ENCODE measurements around the gene HDAC4. TPM values are rescaled to one million over a fixed set of nuclear protein-coding genes. Genes with fewer than 3 reads are reported as not detected.

The HDAC4 gene
- total and polyA plus RNA-seq, 4 donors: 2.9 to 37.2 (median 4.4) TPM

DNA sequence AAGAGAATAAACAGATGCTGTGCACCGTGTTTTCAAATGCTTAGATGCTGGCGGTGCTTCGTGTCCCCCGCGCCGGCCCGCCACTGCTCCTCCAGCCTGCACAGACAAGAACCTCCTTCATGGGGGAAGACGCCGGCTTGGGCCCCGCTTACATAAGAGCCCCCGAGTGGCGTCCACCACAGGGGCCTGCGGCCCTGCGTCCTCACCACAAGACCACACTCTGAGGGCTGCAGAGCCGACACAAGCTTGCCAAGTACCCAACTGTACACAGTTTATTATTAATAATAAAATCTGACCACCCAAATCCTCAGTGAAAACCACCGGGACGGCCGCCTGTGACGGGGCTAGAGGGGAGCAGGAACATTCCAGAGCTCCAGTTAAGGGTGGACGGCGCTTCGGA is 232.2 kb downstream of the HDAC4 start:
- peaks cover 3 to 10% (median 6%) of the 10 kb centered on the region in 4 donors for H3K36me3 ChIP-seq (ENCODE audit: control insufficient read depth in 4 of 4, insufficient read depth in 3 of 4, low read depth in 1 of 4, low read length in 3 of 4)
- over 99% methylated on average over 22 of the region's 22 CpGs for WGBS
- no peak for DNase-seq (ENCODE audit: low spot score)
- H3K9ac ChIP-seq (ENCODE audit: low read depth in 1 of 2, low read length in 2 of 2): no peak overlapping the region
- H3K4me3 ChIP-seq (ENCODE audit: low read depth in 1 of 3, low read length in 3 of 3): no peak overlapping the region
- H3K9me3 ChIP-seq (ENCODE audit: control insufficient read depth in 4 of 4, low read length in 3 of 4): peaks cover 0 to 12% (median 3%) of the 10 kb centered on the region in 4 donors
- no peaks in the 10 kb centered on the region for H3K27me3 ChIP-seq (ENCODE audit: control insufficient read depth in 4 of 4, insufficient read depth in 4 of 4, low read length in 3 of 4)
- no peaks in the 10 kb centered on the region for H3K4me1 ChIP-seq (ENCODE audit: control insufficient read depth in 4 of 4, insufficient read depth in 4 of 4, low read length in 3 of 4)
- TF ChIP-seq RXRA (IDR thresholded peaks at IDR 0.05) (no peak), GABPA (IDR thresholded peaks at IDR 0.05 in 1 of 2, conservative IDR thresholded peaks at IDR 0.05 in 1 of 2) (no peak)
- no peak overlapping the region for H3K27ac ChIP-seq (ENCODE audit: low read depth in 1 of 2, low read length in 2 of 2)

DNA sequence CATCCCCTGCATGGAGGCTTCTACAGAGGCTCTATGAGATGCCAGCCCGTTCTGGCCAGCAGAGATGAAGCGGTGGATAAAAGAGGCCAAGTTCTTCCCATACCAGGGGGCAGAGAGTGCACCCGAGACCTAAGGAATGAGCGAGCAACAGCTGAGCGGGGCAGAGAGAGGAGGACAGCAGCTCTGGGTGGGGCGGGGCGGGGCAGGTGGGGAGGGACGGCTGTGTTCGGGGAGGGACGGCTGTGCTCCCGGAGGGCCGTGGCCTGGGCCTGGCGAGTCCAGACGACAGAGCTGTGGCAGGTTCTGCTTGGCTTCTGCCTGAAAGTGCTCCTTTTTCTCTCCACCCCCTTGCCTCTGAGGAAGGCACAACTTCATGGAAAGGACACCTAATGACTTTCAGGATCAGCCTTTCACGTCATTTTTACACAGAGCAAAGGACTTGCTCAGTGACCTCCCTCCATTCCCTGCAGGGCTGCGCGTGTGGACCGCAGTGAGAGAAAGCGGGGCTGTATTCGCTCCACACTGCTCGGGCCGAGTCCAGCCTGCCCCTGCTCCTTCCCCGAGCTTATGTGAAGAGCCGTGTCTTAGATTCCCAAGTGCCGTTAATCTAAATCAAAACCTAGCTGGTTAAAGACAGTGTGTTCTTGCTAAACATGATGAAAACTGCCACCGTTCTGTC is 232.9 kb downstream of the HDAC4 start:
- Histone ChIP-seq H3K27me3 (ENCODE audit: control insufficient read depth in 4 of 4, insufficient read depth in 4 of 4, low read length in 3 of 4) (no peaks in the 10 kb centered on the region), H3K9ac (ENCODE audit: low read depth in 1 of 2, low read length in 2 of 2) (no peak overlapping the region), H3K4me3 (ENCODE audit: low read depth in 1 of 3, low read length in 3 of 3) (no peak overlapping the region), H3K27ac (ENCODE audit: low read depth in 1 of 2, low read length in 2 of 2) (no peak overlapping the region), H3K36me3 (ENCODE audit: control insufficient read depth in 4 of 4, insufficient read depth in 3 of 4, low read depth in 1 of 4, low read length in 3 of 4) (peaks cover 3 to 12% (median 9%) of the 10 kb centered on the region in 4 donors), H3K4me1 (ENCODE audit: control insufficient read depth in 4 of 4, insufficient read depth in 4 of 4, low read length in 3 of 4) (no peaks in the 10 kb centered on the region), H3K9me3 (ENCODE audit: control insufficient read depth in 4 of 4, low read length in 3 of 4) (peaks cover 0 to 12% (median 3%) of the 10 kb centered on the region in 4 donors)
- DNase-seq (ENCODE audit: low spot score): no peak
- TF ChIP-seq, protein P1, sequence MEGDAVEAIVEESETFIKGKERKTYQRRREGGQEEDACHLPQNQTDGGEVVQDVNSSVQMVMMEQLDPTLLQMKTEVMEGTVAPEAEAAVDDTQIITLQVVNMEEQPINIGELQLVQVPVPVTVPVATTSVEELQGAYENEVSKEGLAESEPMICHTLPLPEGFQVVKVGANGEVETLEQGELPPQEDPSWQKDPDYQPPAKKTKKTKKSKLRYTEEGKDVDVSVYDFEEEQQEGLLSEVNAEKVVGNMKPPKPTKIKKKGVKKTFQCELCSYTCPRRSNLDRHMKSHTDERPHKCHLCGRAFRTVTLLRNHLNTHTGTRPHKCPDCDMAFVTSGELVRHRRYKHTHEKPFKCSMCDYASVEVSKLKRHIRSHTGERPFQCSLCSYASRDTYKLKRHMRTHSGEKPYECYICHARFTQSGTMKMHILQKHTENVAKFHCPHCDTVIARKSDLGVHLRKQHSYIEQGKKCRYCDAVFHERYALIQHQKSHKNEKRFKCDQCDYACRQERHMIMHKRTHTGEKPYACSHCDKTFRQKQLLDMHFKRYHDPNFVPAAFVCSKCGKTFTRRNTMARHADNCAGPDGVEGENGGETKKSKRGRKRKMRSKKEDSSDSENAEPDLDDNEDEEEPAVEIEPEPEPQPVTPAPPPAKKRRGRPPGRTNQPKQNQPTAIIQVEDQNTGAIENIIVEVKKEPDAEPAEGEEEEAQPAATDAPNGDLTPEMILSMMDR (IDR thresholded peaks at IDR 0.05; ENCODE audit: low read depth, low read length, missing input control): no peak
- WGBS: 97% methylated on average over 26 of the region's 26 CpGs

DNA sequence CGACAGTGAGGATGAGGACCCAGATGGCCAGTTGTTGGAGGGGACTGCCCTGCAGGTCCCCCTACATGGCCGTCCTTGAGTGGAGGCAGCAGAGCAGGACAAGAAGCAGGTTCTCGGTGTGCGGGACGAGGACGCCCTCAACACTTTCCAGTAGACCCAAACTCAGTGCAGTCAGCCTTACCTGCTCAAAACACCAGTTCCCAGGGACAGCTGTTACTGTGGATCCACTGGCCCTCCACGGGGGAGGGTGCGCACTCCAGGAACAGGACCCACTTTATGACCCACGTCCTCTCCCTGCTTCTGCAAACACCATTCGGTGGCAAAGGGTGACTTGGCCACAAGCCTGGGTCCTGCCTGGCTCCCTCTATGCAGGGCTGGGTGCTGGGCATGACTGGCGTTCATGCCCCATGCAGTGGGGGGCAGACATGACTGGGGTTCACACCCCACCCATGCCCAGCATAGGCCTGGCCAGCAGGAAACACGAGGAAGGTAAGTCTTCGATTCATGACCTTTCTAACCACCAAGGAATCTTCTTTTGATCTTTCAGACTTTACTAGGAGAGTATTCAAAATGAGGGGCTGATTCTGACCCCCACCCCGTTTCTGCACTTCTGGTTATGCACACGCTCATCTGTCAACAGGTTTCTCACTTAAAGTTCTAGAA is 233.7 kb downstream of the HDAC4 start:
- Histone ChIP-seq H3K4me3 (ENCODE audit: low read depth in 1 of 3, low read length in 3 of 3) (no peak overlapping the region), H3K4me1 (ENCODE audit: control insufficient read depth in 4 of 4, insufficient read depth in 4 of 4, low read length in 3 of 4) (no peaks in the 10 kb centered on the region), H3K9ac (ENCODE audit: low read depth in 1 of 2, low read length in 2 of 2) (no peak overlapping the region), H3K36me3 (ENCODE audit: control insufficient read depth in 4 of 4, insufficient read depth in 3 of 4, low read depth in 1 of 4, low read length in 3 of 4) (peaks cover 3 to 12% (median 9%) of the 10 kb centered on the region in 4 donors), H3K27me3 (ENCODE audit: control insufficient read depth in 4 of 4, insufficient read depth in 4 of 4, low read length in 3 of 4) (no peaks in the 10 kb centered on the region), H3K9me3 (ENCODE audit: control insufficient read depth in 4 of 4, low read length in 3 of 4) (peaks cover 0 to 12% (median 3%) of the 10 kb centered on the region in 4 donors), H3K27ac (ENCODE audit: low read depth in 1 of 2, low read length in 2 of 2) (no peak overlapping the region)
- DNase-seq (ENCODE audit: low spot score): no peak
- WGBS: 87% methylated on average over 15 of the region's 15 CpGs
- no peak for TF ChIP-seq FOXA2 (IDR thresholded peaks at IDR 0.05)
- no peak for TF ChIP-seq YY1 (IDR thresholded peaks at IDR 0.05)
- TF ChIP-seq, protein P1 (IDR thresholded peaks at IDR 0.05; ENCODE audit: low read depth, low read length, missing input control): no peak
- no peak for TF ChIP-seq EGR1 (IDR thresholded peaks at IDR 0.05; ENCODE audit: low read depth in 2 of 2)
- no peak for TF ChIP-seq RXRA (IDR thresholded peaks at IDR 0.05)
- no peak for TF ChIP-seq GABPA (IDR thresholded peaks at IDR 0.05 in 1 of 2, conservative IDR thresholded peaks at IDR 0.05 in 1 of 2)
- TF ChIP-seq NR2F2 (IDR thresholded peaks at IDR 0.05): no peak
- TF ChIP-seq, protein P2, sequence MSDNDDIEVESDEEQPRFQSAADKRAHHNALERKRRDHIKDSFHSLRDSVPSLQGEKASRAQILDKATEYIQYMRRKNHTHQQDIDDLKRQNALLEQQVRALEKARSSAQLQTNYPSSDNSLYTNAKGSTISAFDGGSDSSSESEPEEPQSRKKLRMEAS (IDR thresholded peaks at IDR 0.05): no peak
